ENCODE data around the gene HIF1A.

Gene HIF1A

GRCh38 chr14:61694830-61695694 lies at the start of gene HIF1A:
HIF1A (plus strand) TSS chr14:61695513; CDS start chr14:61695805, 292 bp downstream.
- no peak for TF ChIP-seq CTCF (conservative IDR thresholded peaks at IDR 0.05; ENCODE audit: low read depth, low read length)
- Histone ChIP-seq H3K4me2 (peak within 1 kb of the TSS; percentile 83), H3K36me3 (ENCODE audit: insufficient read depth) (no peaks in the 10 kb centered on the region), H3K4me3 (IDR thresholded peaks at IDR 0.05; ENCODE audit: insufficient read depth, low read depth, low read length) (no peak within 1 kb of the TSS), H4K20me1 (ENCODE audit: insufficient read depth) (peaks cover 4% of the 10 kb centered on the region; the same call in 1 of the 2 replicates), H3K79me2 (ENCODE audit: insufficient read depth, low read depth) (peaks cover 43% of the 10 kb centered on the region), H3K27me3 (ENCODE audit: insufficient read depth, low read depth) (no peaks in the 10 kb centered on the region), H3K27ac (peak within 1 kb of the TSS; percentile 82), H3K4me1 (ENCODE audit: low read depth, poor library complexity, severe bottlenecking) (peaks cover 20% of the 10 kb centered on the region), H3K9ac (peak within 1 kb of the TSS; percentile 84), H2AFZ (ENCODE audit: low read depth) (peak within 1 kb of the TSS; percentile 82)

- no peaks in the 10 kb centered on the region for H3K4me1 ChIP-seq (ENCODE audit: low read depth, poor library complexity, severe bottlenecking)
These were observed 48.8 kb upstream of the HIF1A start for GRCh38 chr14:61646366-61647116.

GRCh38 chr14:61647704-61648103 lies 47.6 kb upstream of the HIF1A start:
- Histone ChIP-seq H3K4me3 (IDR thresholded peaks at IDR 0.05; ENCODE audit: insufficient read depth, low read depth, low read length) (no peak overlapping the region), H3K36me3 (ENCODE audit: insufficient read depth) (no peaks in the 10 kb centered on the region), H3K27ac (no peak overlapping the region), H4K20me1 (ENCODE audit: insufficient read depth) (no peaks in the 10 kb centered on the region), H3K79me2 (ENCODE audit: insufficient read depth, low read depth) (no peaks in the 10 kb centered on the region), H3K27me3 (ENCODE audit: insufficient read depth, low read depth) (no peaks in the 10 kb centered on the region), H3K4me2 (no peak overlapping the region), H3K4me1 (ENCODE audit: low read depth, poor library complexity, severe bottlenecking) (no peaks in the 10 kb centered on the region), H3K9ac (no peak overlapping the region), H2AFZ (ENCODE audit: low read depth) (no peak overlapping the region)
- TF ChIP-seq CTCF (conservative IDR thresholded peaks at IDR 0.05; ENCODE audit: low read depth, low read length), result no peak

More at GRCh38 chr14:61646366-61647116, 48.8 kb upstream of the HIF1A start:
- TF ChIP-seq CTCF (conservative IDR thresholded peaks at IDR 0.05; ENCODE audit: low read depth, low read length), result no peak
- no peak overlapping the region for H3K4me3 ChIP-seq (IDR thresholded peaks at IDR 0.05; ENCODE audit: insufficient read depth, low read depth, low read length)
- no peaks in the 10 kb centered on the region for H4K20me1 ChIP-seq (ENCODE audit: insufficient read depth)
- no peak overlapping the region for H3K4me2 ChIP-seq
- no peaks in the 10 kb centered on the region for H3K79me2 ChIP-seq (ENCODE audit: insufficient read depth, low read depth)
- H3K27me3 ChIP-seq (ENCODE audit: insufficient read depth, low read depth), result no peaks in the 10 kb centered on the region
- H3K36me3 ChIP-seq (ENCODE audit: insufficient read depth), result no peaks in the 10 kb centered on the region
- H3K27ac ChIP-seq, result no peak overlapping the region
- H2AFZ ChIP-seq (ENCODE audit: low read depth), result no peak overlapping the region
- no peak overlapping the region for H3K9ac ChIP-seq

GRCh38 chr14:61648377-61648776 lies 46.9 kb upstream of the HIF1A start:
- H2AFZ ChIP-seq (ENCODE audit: low read depth), result no peak overlapping the region
- no peak overlapping the region for H3K4me2 ChIP-seq
- H3K4me1 ChIP-seq (ENCODE audit: low read depth, poor library complexity, severe bottlenecking), result no peaks in the 10 kb centered on the region
- H3K9ac ChIP-seq, result no peak overlapping the region
- no peak overlapping the region for H3K27ac ChIP-seq
- H3K36me3 ChIP-seq (ENCODE audit: insufficient read depth), result no peaks in the 10 kb centered on the region
- H3K79me2 ChIP-seq (ENCODE audit: insufficient read depth, low read depth), result no peaks in the 10 kb centered on the region
- no peak overlapping the region for H3K4me3 ChIP-seq (IDR thresholded peaks at IDR 0.05; ENCODE audit: insufficient read depth, low read depth, low read length)
- H4K20me1 ChIP-seq (ENCODE audit: insufficient read depth), result no peaks in the 10 kb centered on the region
- no peaks in the 10 kb centered on the region for H3K27me3 ChIP-seq (ENCODE audit: insufficient read depth, low read depth)
- TF ChIP-seq CTCF (conservative IDR thresholded peaks at IDR 0.05; ENCODE audit: low read depth, low read length), result no peak
